Testis (tissue), 3 donors: ENCODE results near the gene RASL11B. TPM values are rescaled to one million over a fixed set of nuclear protein-coding genes. Genes with fewer than 3 reads are reported as not detected.

Source experiments
- DNase-seq: peaks from one replicate; pipeline ENCODE4 v3.0.0-alpha.2; 2019
- H3K27ac ChIP-seq, 2 donors: fragments of 200-600 bp; sonication (generic); one replicate each; pipeline ENCODE4 v1.5.1; 2019
- H3K27me3 ChIP-seq: fragments of 200-600 bp; sonication (generic); one replicate; pipeline ENCODE4 v1.5.1; 2019
- H3K36me3 ChIP-seq: fragments of 200-600 bp; sonication (generic); one replicate; pipeline ENCODE4 v1.5.1; 2017; ENCODE audit warnings: low read depth; ENCODE audit errors: missing control alignments
- H3K4me1 ChIP-seq: fragments of 200-600 bp; sonication (generic); one replicate; pipeline ENCODE4 v1.5.1; 2019
- H3K4me3 ChIP-seq, 2 donors: fragments of 200-600 bp; sonication (generic); one replicate each; pipeline ENCODE4 v1.5.1; 2017 to 2019
- H3K9me3 ChIP-seq: fragments of 200-600 bp; sonication (generic); one replicate; pipeline ENCODE4 v1.5.1; 2017
- CTCF ChIP-seq, 3 experiments: fragments of 450-650 bp in 2 of 3; fragments of 200-600 bp in 1 of 3; sonication (generic) in 1 of 3; IDR thresholded peaks; one replicate each; pipeline ENCODE4 v1.5.1; 2016 to 2019; ENCODE audit warnings: antibody characterized with exemption in 3 of 3, mild to moderate bottlenecking in 2 of 3, moderate library complexity in 1 of 3
- POLR2A ChIP-seq: fragments of 450-650 bp; IDR thresholded peaks from one replicate; pipeline ENCODE4 v1.6.1; 2017; ENCODE audit warnings: antibody characterized with exemption, mild to moderate bottlenecking, moderate library complexity
- WGBS, 2 donors: methylation state at CpG; one replicate each; pipeline ENCODE4 v1.1.5; 2018; 5-methylcytosine and 5-hydroxymethylcytosine counted together
- intact Hi-C: fragments of 100-400 bp; cut with DNase I; formaldehyde crosslinking; loops from one replicate; pipeline ENCODE4 v1.15.1; 2023; ENCODE audit warnings: low total_unique reads
- polyA plus RNA-seq: library from polyadenylated mRNA; stranded (reverse); fragments of 350-450 nt; fragmentation: Illumina TruSeq; extraction: RNeasy Lipid Tissue Mini Kit (QIAGEN cat#74804); gene quantifications from one replicate; pipeline ENCODE4 v1.2.3, GENCODE V29; 2014; ENCODE audit warnings: low read depth, low replicate concordance; ENCODE audit not compliant: insufficient read depth
- total RNA-seq, 2 donors: library from RNA; depleted of rRNA; stranded (reverse); fragments of >200 nt; gene quantifications; one replicate each; pipeline ENCODE4 v1.2.3, GENCODE V29; 2016

RASL11B gene
- total and polyA plus RNA-seq, 3 donors from 2014 or later: 15.3 to 25.5 (median 16.7) TPM

DNA sequence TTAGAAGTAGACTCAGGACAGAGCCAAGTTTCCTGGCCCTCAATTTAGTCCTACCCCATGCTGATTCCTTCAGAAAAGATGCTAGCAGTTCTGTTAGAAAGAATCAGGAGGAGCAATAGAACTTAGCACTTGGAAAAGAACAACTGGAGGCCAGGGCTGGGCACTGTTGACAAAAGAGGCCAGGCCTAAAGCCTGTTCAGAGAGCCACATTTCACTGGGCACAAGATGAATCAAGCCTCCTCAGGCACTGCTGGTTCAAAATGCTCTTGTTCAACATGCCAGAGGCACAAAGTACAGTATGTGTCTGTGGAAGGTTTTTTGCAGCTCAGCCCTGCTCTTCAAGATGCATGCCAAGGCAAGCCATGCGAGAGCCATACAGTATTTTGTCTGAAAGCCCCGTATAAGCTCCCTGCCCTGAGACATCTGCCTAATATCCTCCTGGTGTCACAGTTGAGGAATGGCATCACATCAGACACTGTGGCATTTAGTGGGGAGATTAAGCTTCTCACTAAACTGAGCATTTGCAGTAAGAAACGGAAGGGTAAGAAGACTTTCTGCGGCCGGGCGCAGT lies 53.7 kb downstream of the RASL11B start:
- DNase-seq: no peak
- Histone ChIP-seq H3K27ac (peak overlapping the region; percentile 16 to 65), H3K9me3 (no peaks in the 10 kb centered on the region), H3K36me3 (no peaks in the 10 kb centered on the region), H3K27me3 (no peaks in the 10 kb centered on the region), H3K4me3 (no peak overlapping the region), H3K4me1 (peaks cover 20% of the 10 kb centered on the region)
- WGBS, 2 donors: 80 to 86% methylated on average over 6 of the region's 6 CpGs
- intact Hi-C loops: no loop called here
- TF ChIP-seq CTCF (IDR thresholded peaks at IDR 0.05) (no peak), POLR2A (no peak)

Other genes with a start within 250 kb of the RASL11B start
- gene USP46, start 203.0 kb upstream of the RASL11B start, total RNA-seq: 10 to 100 TPM; 22.9 to 26.4 TPM
- gene USP46, start 203.0 kb upstream of the RASL11B start, polyA plus RNA-seq: 33.9 TPM
- 1 to 10 TPM; 2.4 to 3.5 TPM for gene ERVMER34-1, start 110.9 kb upstream of the RASL11B start, total RNA-seq
- 2.0 TPM for gene ERVMER34-1, start 110.9 kb upstream of the RASL11B start, polyA plus RNA-seq